Measurements from ENCODE around the gene MSLN.
"Not testable (repeated sequence)": the region's sequence is repeated elsewhere in the genome, so short reads cannot be mapped to it uniquely, and the experiment has no call there.

Gene MSLN

DNA sequence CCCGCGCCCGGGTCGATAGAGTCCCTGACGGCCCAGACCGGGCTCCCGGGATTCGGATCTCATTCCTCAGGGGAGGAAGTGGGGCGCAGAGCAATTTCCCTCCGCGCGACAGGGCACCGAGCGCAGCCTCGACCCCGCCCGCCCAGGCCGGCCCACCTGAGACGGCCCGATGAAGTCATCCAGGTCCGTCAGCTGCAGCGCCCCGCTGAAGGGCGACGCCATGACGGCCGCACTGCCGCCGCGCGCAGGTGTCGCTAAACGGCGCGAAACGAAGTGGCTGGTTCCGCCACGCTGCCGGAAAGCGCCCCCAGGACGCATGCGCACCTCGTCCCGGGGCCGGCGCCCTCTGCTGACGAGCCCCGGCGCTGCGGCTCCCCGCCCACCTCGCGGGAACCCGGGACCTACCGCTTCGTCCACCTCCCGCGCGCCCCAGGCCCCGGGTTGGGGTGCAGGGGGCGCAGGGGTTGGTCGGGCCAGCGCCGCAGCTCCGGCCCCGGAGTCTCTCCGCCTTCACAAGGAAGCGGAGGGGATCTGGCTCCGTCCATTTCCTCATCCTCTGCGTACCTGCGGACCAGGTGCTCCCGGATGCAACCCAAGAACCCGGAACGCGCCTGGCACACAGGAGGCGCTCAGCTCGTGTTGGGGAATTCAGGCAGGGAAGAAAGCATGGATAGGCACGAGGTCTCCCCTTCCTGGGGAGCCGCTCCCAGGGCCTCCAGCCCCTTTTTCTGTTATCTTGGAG, 19.6 kb upstream of the MSLN start, which contains the start of gene CIAO3:
CIAO3 (minus strand) TSS at position 234 of the 742 bp plus-strand sequence; CDS start at position 222, 12 bp downstream.
- Mint-ChIP-seq H3K36me3 (peaks cover 2% of the 10 kb centered on the region), H3K4me1 (ENCODE audit: low read depth) (peaks cover 6% of the 10 kb centered on the region), H3K4me3 (peak within 1 kb of the TSS; percentile 84), H3K27ac (peak within 1 kb of the TSS; percentile 34), H3K9me3 (ENCODE audit: low read depth) (no peaks in the 10 kb centered on the region), H3K27me3 (no peaks in the 10 kb centered on the region)

DNA sequence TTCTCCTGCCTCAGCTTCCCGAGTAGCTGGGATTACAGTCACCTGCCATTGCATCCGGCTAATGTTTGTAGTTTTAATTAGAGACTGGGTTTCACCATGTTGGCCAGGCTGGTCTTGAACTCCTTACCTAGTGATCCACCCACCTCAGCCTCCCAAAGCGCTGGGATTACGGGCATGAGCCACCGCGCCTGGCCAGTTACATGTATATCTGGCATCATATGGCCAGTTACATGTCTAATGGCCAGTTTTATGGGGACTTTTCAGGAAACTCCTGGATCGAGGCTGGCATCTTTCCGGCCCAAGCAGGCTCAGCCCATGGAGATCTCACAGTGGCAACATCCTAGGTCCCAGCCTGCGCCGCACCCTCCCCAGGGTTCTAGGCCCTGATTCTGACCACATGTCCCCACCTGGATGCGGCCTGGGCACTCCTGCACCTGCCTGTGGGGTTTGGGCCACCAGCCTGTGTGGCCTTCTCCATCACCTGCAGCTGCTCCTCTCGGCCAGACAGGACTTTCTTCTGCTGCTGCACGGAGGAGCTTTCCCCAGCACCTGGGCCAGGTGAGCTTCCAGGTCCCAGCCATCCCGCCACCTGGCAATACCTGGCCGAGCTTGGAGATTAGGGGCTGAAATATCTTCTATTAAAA, 18.4 kb upstream of the MSLN start:
- Mint-ChIP-seq H3K4me3 (peak overlapping the region; percentile 84), H3K27ac (no peak overlapping the region), H3K9me3 (ENCODE audit: low read depth) (no peaks in the 10 kb centered on the region), H3K4me1 (ENCODE audit: low read depth) (peaks cover 6% of the 10 kb centered on the region), H3K36me3 (peaks cover 2% of the 10 kb centered on the region), H3K27me3 (no peaks in the 10 kb centered on the region)

DNA sequence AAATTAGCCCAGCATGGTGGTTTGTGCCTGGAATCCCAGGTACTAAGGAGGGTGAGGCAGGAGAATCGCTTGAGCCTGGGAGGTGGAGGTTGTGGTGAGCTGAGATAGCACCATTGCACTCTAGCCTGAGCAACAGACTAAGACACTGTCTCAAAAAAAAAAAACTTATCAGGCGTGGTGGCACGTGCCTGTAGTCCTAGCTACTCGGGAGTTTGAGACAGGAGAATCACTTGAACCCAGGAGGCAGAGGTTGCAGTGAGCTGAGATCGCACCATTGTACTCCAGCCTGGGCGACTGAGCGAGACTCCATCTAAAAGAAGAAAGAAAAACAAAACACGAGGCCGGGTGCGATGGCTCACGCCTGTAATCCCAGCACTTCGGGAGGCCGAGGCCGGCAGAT, 17.6 kb upstream of the MSLN start:
- not testable (repeated sequence) for H3K27me3 Mint-ChIP-seq; H3K4me1 Mint-ChIP-seq (ENCODE audit: low read depth); H3K27ac Mint-ChIP-seq; H3K4me3 Mint-ChIP-seq; H3K36me3 Mint-ChIP-seq; H3K9me3 Mint-ChIP-seq (ENCODE audit: low read depth)

DNA sequence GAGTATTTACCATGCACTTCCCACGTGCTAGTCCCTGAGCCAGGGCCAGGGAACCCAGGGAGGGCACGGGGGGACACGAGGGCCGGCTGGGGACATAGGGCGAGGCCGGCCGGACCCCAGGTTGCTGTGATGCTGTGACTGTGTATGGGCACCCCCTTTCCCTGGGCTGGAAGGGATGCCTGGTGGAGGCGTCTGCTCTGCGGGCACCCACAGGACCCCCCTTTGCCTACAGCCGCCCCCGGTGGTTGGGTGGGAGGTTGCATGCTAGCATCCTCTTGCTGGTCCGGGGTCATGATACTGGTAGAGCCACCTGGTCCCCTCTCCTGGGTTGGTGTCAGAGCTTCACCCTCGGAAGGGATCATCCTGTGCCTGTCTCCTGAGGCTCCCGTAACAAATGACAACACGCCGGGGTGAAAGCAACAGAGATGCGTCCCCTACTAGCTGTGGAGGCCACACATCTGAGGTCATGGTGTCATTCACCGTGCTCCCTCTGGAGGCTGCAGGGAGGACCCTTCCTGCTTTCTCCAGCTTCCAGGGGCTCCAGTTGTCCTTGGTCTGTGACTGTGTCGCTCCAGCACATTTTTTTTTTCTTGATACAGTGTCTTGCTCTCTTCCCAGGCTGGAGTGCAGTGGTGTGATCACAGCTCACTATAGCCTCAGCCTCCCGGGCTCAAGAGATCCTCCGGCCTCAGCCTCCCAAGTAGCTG, 16.6 kb upstream of the MSLN start:
- Mint-ChIP-seq H3K27ac (no peak overlapping the region), H3K4me1 (ENCODE audit: low read depth) (peaks cover 6% of the 10 kb centered on the region), H3K9me3 (ENCODE audit: low read depth) (no peaks in the 10 kb centered on the region)

DNA sequence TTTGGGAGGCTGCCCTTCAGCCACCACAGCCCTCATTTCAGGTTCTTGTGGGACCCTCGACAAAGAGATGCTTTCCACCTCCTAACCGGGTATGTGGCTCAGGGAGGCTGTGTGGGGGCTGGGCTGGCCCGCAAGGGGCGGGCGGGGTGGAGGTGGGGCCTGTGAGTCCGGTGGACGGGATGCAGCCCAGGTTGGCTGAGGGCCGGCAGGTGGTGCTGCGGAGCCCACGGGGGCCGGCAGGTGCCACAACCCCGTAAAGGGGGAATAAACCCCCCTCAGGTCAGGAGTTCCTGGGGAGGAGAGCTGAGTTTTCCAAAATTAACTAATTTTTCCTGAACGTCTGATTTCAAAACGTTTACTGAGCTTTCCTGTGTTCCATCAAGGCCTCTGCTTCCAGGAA, 14.8 kb upstream of the MSLN start:
- Mint-ChIP-seq H3K4me1 (ENCODE audit: low read depth) (no peaks in the 10 kb centered on the region), H3K27me3 (no peaks in the 10 kb centered on the region), H3K36me3 (no peaks in the 10 kb centered on the region), H3K27ac (no peak overlapping the region), H3K9me3 (ENCODE audit: low read depth) (no peaks in the 10 kb centered on the region), H3K4me3 (no peak overlapping the region)

More for the DNA sequence above, 16.6 kb upstream of the MSLN start:
- Mint-ChIP-seq H3K36me3 (no peaks in the 10 kb centered on the region), H3K4me3 (no peak overlapping the region), H3K27me3 (no peaks in the 10 kb centered on the region)

DNA sequence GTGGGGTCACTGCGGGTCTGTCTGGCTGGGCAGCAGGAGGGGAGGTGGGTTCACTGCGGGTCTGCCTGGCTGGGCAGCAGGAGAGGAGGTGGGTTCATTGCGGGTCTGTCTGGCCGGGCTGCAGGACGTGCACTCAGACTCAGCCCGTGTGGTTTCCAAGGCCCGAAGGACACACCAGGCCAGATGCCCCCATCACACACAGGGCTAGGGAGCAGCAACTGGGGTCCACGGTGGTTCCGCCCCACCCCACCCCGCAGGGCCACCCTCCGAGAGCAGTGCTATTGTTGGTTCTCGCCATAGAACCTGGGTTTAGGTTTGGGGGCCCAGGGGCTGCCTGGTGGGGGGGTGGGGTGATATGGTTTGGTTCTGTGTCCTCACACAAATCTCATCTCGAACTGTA, 13.9 kb upstream of the MSLN start:
- Mint-ChIP-seq H3K4me1 (ENCODE audit: low read depth) (no peaks in the 10 kb centered on the region), H3K4me3 (no peak overlapping the region), H3K27me3 (no peaks in the 10 kb centered on the region), H3K27ac (no peak overlapping the region), H3K9me3 (ENCODE audit: low read depth) (no peaks in the 10 kb centered on the region), H3K36me3 (no peaks in the 10 kb centered on the region)

DNA sequence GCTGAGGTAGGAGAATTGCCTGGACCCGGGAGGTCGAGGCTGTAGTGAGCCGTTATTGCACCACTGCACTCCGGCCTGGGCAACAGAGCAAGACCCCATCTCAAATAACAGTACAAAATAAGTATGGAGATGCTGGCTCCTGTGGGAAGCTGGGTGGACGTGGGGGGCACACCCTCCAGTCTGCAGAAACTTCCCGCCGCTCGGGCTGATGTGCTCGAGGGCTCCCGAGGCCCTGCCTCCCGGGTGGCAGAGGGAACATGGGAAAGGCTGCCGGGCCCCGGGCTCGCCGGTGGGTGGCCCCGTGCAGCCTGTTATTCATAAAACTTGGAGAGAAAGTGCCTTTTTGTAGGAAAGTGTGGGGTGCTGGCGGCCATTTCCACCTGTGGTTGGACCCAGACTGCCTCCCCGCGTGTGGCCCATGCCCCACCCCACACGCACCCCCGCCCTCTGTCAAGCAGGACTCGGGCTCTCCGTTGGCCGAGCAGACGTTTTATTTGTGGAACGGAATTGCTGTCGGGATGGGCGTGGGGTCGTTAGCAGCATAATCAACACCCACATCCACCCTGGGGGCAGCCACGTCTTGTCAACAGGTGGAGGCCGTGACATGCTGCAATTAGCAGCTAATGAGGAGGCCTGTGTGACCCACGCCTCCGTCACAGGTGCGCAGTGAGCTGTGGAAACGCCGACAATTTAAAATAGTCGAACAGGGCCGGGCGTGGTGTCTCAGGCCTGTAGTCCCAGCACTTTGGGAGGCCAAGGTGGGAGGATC, 12.4 kb upstream of the MSLN start:
- Mint-ChIP-seq H3K9me3 (ENCODE audit: low read depth) (no peaks in the 10 kb centered on the region), H3K4me3 (no peak overlapping the region), H3K36me3 (no peaks in the 10 kb centered on the region), H3K4me1 (ENCODE audit: low read depth) (no peaks in the 10 kb centered on the region), H3K27me3 (no peaks in the 10 kb centered on the region), H3K27ac (no peak overlapping the region)

DNA sequence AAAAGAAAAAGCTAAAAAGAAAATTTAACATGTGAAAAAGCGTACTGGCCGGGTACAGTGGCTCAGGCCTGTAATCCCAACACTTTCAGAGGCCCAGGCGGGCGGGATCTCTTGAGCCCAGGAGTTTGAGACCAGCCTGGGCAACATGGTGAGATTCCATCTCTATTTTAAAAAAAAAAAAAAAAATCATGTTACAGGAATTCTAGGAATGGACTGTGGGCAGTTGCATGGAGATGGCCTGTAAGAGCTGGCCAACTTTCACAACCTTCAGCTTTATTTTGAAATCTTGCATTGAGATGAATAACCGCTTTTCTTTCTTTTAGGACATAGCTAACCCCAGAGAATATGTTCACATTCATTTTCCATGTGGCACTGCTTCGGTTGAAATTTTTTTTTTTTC, 11.5 kb upstream of the MSLN start:
- H3K9me3 Mint-ChIP-seq (ENCODE audit: low read depth), result no peaks in the 10 kb centered on the region
- H3K36me3 Mint-ChIP-seq, result no peaks in the 10 kb centered on the region
- H3K4me1 Mint-ChIP-seq (ENCODE audit: low read depth), result no peaks in the 10 kb centered on the region
- no peak overlapping the region for H3K27ac Mint-ChIP-seq
- no peaks in the 10 kb centered on the region for H3K27me3 Mint-ChIP-seq
- H3K4me3 Mint-ChIP-seq, result no peak overlapping the region

DNA sequence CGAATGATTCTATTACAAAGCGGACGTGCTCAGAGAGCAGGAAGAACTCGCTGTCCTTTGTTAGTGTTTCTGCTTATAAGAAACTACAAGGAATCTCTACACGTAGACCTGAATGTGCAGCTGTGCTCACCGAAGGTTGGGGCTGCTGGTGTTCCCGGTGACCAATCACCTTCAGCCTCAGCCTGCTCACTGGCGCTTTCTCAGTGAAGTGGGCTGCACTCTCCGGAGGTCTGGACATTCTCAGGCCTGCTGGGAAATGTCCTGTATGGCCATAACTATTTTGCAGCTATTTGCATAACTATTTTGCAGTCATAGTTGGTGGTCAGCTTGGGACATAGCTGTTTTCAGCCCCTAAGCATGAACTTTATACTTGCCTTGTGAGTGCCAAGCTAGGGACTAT, 10.0 kb upstream of the MSLN start:
- no peak overlapping the region for H3K27ac Mint-ChIP-seq
- no peaks in the 10 kb centered on the region for H3K27me3 Mint-ChIP-seq
- no peaks in the 10 kb centered on the region for H3K9me3 Mint-ChIP-seq (ENCODE audit: low read depth)
- no peak overlapping the region for H3K4me3 Mint-ChIP-seq
- H3K36me3 Mint-ChIP-seq, result no peaks in the 10 kb centered on the region
- no peaks in the 10 kb centered on the region for H3K4me1 Mint-ChIP-seq (ENCODE audit: low read depth)

DNA sequence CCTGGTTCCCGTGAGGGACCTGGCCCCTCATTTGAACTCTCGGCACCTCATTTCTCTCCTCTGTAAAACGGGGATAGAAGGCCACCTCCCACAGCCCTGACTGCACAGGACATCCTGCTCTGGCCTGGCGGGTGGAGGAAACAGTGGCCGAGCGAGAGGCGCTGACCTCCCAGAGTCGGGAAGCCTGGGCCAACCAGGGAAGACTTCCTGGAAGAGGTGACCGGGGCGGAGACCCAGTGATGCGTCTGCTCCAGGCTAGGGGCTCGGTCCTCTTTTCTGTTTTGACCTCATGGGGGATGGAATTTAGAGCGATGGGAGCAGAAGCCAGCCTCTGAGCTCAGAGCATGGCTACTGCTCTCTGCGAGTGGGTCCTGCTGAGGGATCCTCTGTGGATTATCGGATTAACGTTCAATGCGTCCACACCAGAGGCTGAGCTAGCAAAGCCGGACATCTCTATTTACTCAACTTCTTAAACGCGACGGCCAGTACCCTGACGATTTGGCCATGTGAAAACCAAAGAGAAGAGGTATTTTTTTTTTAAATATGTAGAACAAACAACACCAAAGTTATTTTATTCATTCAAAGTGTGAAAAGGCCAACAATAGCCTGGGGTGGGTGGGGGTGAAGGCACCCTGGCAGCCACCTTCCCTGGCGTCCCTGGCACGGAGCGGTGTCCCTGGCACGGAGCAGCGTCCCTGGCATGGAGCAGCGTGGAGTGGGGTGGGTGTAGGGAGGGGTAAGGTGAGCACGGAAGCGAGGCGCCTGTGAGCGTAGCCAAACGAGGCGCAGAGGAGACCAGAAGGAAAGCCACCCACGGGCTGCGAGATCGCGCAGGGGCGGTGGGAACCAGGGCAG, 9.2 kb upstream of the MSLN start:
- H3K4me3 Mint-ChIP-seq, result no peak overlapping the region
- no peaks in the 10 kb centered on the region for H3K9me3 Mint-ChIP-seq (ENCODE audit: low read depth)
- H3K27me3 Mint-ChIP-seq, result no peaks in the 10 kb centered on the region
- no peaks in the 10 kb centered on the region for H3K4me1 Mint-ChIP-seq (ENCODE audit: low read depth)
- no peaks in the 10 kb centered on the region for H3K36me3 Mint-ChIP-seq
- H3K27ac Mint-ChIP-seq, result no peak overlapping the region

DNA sequence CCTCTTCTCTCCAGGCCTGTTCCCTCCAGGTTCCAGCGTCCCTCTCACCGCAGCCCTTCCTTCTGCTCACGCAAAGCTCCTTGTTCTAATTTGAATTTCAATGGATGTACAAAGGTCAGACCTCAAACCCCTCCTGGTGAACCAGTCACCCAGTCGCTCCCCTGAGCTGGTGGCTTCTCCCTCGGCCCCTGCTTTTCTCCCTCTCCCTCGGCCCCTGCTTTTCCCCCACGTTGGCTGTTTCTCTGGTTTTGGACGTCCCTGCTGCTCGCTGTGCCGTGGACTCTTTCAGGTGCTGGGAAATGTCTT, 8.6 kb upstream of the MSLN start:
- H3K27me3 Mint-ChIP-seq, result no peaks in the 10 kb centered on the region
- H3K4me1 Mint-ChIP-seq (ENCODE audit: low read depth), result no peaks in the 10 kb centered on the region
- H3K9me3 Mint-ChIP-seq (ENCODE audit: low read depth), result no peaks in the 10 kb centered on the region
- no peak overlapping the region for H3K27ac Mint-ChIP-seq
- H3K4me3 Mint-ChIP-seq, result no peak overlapping the region
- H3K36me3 Mint-ChIP-seq, result no peaks in the 10 kb centered on the region

DNA sequence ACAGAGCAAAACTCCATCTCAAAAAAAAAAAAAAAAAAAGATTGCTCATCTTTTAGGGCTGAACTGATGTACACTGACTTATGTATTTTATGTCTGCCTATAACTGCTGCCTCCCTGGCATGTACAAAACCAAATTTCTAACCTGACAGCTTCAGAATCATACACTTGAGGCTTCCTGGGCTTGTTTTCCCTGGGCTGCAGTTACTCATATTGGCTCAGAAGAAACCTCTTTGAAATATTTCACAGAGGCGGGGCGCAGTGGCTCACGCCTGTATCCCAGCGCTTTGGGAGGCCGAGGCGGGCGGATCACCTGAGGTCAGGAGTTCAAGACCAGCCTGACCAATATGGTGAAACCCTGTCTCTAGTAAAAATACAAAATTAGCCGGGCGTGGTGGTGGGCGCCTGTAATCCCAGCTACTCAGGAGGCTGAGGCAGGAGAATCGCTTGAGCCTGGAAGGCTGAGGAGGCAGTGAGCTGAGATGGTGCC, 6.4 kb upstream of the MSLN start:
- H3K27ac Mint-ChIP-seq; H3K4me1 Mint-ChIP-seq (ENCODE audit: low read depth); H3K36me3 Mint-ChIP-seq; H3K4me3 Mint-ChIP-seq; H3K9me3 Mint-ChIP-seq (ENCODE audit: low read depth); H3K27me3 Mint-ChIP-seq: not testable (repeated sequence)

DNA sequence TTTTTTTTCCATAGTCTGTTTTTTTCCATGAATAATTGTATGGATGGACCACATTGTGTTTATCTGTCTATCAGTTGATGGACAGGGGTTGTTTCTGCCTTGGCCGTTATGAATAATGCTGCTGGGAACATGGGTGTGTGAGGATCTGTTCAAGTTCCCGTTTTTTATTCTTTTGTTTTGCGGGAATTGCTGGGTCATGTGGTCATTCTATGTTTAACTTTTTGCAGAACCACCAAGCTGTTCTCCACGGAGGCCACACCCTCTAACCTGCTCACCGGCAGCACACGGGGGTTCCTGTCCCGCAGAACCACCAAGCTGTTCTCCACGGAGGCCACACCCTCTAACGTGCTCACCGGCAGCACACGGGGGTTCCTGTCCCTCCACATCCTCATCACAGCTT, 5.9 kb upstream of the MSLN start:
- H3K27ac Mint-ChIP-seq, result no peak overlapping the region
- no peaks in the 10 kb centered on the region for H3K36me3 Mint-ChIP-seq
- no peak overlapping the region for H3K4me3 Mint-ChIP-seq
- H3K4me1 Mint-ChIP-seq (ENCODE audit: low read depth), result no peaks in the 10 kb centered on the region
- H3K9me3 Mint-ChIP-seq (ENCODE audit: low read depth), result no peaks in the 10 kb centered on the region
- peaks cover 4% of the 10 kb centered on the region for H3K27me3 Mint-ChIP-seq

DNA sequence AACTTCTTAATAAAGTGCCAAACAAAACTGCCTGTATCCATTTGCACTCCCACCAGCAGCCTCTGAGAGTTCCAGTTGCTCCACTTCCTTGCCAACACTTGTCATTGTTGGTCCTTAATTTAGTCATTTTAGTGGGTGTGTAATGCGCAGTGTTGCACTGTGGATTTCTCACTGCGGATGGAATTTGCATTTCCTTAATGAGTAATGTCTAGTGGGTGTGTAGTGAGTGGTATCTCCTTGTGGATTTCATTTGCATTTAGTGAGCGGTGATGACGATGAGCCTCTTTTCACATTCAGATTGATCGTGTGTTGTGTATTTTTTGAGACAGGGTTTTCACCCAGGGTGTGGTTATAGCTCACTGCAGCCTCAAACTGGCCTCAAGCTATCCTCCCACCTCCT, 4.1 kb upstream of the MSLN start:
- no peak overlapping the region for H3K27ac Mint-ChIP-seq
- no peaks in the 10 kb centered on the region for H3K9me3 Mint-ChIP-seq (ENCODE audit: low read depth)
- H3K4me1 Mint-ChIP-seq (ENCODE audit: low read depth), result no peaks in the 10 kb centered on the region
- no peak overlapping the region for H3K4me3 Mint-ChIP-seq
- H3K36me3 Mint-ChIP-seq, result no peaks in the 10 kb centered on the region
- H3K27me3 Mint-ChIP-seq, result peaks cover 6% of the 10 kb centered on the region

All from activated naive CD8-positive, alpha-beta T cell (primary cell).